IMR-90 (cell line): ENCODE data around the gene MRAP.

Experiments used
- BHLHE40 ChIP-seq: fragments of 150-350 bp; IDR thresholded peaks from 2 replicates; pipeline ENCODE4 v1.6.1; 2016; ENCODE audit warnings: mild to moderate bottlenecking, low read depth, low read length
- MXI1 ChIP-seq: IDR thresholded peaks from 2 replicates; pipeline ENCODE4 v1.6.1; 2012; ENCODE audit warnings: low read depth, mild to moderate bottlenecking, low read length, moderate library complexity, borderline replicate concordance
- NFE2L2 ChIP-seq: fragments of 150-350 bp; IDR thresholded peaks from 2 replicates; pipeline ENCODE4 v1.6.1; 2016; ENCODE audit warnings: low read depth, mild to moderate bottlenecking, low read length
- POLR2A ChIP-seq: IDR thresholded peaks from 2 replicates; pipeline ENCODE4 v1.6.1; 2012; ENCODE audit warnings: mild to moderate bottlenecking, low read depth, low read length
- RAD21 ChIP-seq: IDR thresholded peaks from 2 replicates; pipeline ENCODE4 v1.6.1; 2012; ENCODE audit warnings: low read length, improper control_type of control experiment
- TF ChIP-seq, protein P1 (sequence below): conservative IDR thresholded peaks from 2 replicates; pipeline ENCODE4 v1.5.1; 2012; ENCODE audit warnings: mild to moderate bottlenecking, low read depth, low read length, improper control_type of control experiment
- TF ChIP-seq, protein P2 (sequence below): fragments of 150-350 bp; IDR thresholded peaks from 2 replicates; pipeline ENCODE4 v1.6.1; 2016; ENCODE audit warnings: low read depth, mild to moderate bottlenecking, low read length, moderate library complexity, borderline replicate concordance

DNA sequence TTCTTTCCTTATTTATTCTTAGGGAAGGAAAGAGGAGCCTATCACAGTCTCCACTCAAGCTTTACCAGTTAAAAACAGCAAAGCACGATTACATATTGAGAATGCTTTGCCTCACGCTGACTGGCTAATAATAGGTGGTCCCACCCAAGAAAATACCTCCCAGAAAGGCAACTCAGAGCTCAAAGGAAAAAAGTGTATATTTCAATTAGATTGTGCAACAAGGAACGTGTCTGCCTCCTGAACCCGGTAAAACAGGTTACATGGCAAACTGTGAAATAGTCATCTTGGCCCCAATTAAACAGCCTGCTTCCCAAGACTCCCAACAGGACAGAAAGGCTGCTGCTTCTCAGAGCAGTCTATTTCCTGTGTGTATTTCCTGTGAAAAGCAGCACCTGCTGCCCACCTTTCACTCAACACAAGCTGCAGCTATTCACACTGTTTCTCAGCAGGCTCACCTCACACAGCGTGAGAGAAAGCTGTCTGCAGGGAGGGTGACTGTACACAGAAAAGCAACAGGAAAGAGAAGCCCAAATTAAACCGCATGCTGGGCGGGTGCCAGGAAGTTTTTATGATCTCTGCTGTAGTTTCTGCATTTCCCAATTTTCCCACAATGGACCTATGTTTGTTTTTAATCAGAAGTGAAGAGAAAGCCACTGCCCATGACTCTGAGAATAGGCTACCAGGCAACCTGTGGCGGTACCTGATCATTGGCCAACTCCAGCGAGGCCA lies 50.1 kb downstream of the MRAP start:
- TF ChIP-seq, protein P1, sequence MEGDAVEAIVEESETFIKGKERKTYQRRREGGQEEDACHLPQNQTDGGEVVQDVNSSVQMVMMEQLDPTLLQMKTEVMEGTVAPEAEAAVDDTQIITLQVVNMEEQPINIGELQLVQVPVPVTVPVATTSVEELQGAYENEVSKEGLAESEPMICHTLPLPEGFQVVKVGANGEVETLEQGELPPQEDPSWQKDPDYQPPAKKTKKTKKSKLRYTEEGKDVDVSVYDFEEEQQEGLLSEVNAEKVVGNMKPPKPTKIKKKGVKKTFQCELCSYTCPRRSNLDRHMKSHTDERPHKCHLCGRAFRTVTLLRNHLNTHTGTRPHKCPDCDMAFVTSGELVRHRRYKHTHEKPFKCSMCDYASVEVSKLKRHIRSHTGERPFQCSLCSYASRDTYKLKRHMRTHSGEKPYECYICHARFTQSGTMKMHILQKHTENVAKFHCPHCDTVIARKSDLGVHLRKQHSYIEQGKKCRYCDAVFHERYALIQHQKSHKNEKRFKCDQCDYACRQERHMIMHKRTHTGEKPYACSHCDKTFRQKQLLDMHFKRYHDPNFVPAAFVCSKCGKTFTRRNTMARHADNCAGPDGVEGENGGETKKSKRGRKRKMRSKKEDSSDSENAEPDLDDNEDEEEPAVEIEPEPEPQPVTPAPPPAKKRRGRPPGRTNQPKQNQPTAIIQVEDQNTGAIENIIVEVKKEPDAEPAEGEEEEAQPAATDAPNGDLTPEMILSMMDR, result no peak
- TF ChIP-seq, protein P2, sequence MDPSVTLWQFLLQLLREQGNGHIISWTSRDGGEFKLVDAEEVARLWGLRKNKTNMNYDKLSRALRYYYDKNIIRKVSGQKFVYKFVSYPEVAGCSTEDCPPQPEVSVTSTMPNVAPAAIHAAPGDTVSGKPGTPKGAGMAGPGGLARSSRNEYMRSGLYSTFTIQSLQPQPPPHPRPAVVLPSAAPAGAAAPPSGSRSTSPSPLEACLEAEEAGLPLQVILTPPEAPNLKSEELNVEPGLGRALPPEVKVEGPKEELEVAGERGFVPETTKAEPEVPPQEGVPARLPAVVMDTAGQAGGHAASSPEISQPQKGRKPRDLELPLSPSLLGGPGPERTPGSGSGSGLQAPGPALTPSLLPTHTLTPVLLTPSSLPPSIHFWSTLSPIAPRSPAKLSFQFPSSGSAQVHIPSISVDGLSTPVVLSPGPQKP, result no peak
- TF ChIP-seq RAD21 (no peak), POLR2A (no peak), NFE2L2 (no peak), MXI1 (no peak), BHLHE40 (no peak)
